GM12872 (cell line): ENCODE data around the gene ASB13.

ENCODE experiments used
- TF ChIP-seq, protein P1 (sequence below): IDR thresholded peaks from 3 replicates; pipeline ENCODE4 v1.5.1; 2011; ENCODE audit warnings: low read depth, mild to moderate bottlenecking, low read length, moderate library complexity; ENCODE audit not compliant: insufficient read depth

ASB13 gene

GRCh38 chr10:5619362-5620211 is 46.8 kb downstream of the ASB13 start:
- TF ChIP-seq, protein P1, sequence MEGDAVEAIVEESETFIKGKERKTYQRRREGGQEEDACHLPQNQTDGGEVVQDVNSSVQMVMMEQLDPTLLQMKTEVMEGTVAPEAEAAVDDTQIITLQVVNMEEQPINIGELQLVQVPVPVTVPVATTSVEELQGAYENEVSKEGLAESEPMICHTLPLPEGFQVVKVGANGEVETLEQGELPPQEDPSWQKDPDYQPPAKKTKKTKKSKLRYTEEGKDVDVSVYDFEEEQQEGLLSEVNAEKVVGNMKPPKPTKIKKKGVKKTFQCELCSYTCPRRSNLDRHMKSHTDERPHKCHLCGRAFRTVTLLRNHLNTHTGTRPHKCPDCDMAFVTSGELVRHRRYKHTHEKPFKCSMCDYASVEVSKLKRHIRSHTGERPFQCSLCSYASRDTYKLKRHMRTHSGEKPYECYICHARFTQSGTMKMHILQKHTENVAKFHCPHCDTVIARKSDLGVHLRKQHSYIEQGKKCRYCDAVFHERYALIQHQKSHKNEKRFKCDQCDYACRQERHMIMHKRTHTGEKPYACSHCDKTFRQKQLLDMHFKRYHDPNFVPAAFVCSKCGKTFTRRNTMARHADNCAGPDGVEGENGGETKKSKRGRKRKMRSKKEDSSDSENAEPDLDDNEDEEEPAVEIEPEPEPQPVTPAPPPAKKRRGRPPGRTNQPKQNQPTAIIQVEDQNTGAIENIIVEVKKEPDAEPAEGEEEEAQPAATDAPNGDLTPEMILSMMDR = no peak

- TF ChIP-seq, protein P1 = no peak
These were observed 47.6 kb downstream of the ASB13 start for GRCh38 chr10:5618829-5619228.

DNA sequence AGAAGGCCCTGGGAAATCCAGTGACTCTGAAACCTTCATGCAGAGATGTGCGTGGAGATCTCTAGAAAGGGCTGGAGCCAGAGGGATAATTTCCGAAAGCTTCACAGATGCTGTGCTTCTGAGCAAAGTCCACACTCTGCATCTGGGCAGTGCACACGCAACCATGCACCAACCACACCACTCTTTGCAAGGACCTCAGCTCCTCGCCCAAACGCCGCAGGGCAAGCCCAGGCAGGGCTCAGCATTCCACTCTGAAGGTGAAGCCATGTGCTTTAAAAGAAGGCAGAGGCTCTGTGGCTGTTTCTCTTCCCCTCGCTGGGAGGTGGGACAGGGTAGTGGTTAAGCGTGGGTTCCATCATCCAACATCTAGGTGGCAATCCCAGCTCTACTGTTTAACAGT is 48.4 kb downstream of the ASB13 start:
- TF ChIP-seq, protein P1 = no peak

DNA sequence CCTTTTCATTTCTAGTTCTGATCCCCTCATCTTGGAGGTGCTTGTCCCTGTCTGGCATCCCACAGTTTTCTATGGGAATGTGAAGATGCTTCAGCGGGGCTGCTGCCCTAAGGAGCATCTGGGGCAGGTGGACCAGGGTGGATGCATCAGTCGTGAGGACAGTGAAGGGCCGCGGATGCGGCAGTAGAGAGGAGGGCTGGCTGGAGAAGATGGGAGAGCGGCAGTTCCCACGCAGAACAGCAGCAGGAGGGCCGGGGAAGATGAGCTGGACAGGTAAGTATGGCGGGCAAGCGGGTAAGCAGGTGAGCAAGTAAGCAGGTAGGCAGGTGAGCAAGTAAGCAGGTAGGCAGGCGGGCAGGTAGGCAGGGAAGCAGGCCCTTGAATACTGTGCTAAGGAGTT is 48.9 kb downstream of the ASB13 start:
- TF ChIP-seq, protein P1 = no peak

- TF ChIP-seq, protein P1 = no peak
These were observed 49.6 kb downstream of the ASB13 start for GRCh38 chr10:5616836-5617235.

- TF ChIP-seq, protein P1 = no peak
These were observed 50.3 kb downstream of the ASB13 start for GRCh38 chr10:5616046-5616445.

DNA sequence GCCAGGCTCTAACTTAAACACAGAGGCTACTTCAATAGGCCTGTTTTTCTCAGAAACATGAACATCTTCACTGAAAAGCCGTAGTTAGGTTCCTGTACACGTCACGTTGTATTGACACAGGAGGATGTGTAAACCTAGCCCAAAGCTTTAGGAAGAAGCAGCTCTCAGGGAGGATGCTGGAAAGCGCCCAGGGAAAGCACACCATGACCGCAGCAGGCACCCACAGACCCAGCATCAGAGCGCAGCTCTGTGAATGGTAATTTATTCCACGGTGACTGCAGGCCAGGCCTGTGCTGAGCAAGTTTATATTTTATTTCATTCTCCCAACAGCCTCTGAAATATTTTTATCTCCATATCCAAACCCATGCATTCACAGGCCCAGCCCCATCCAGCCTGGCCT is 51.1 kb downstream of the ASB13 start:
- TF ChIP-seq, protein P1 = no peak
